HepG2 (cell line): Measurements from ENCODE around the gene NTN5. TPM values are rescaled to one million over a fixed set of nuclear protein-coding genes. Genes with fewer than 3 reads are reported as not detected.

Experiments used
- GLI4 ChIP-seq: sonication (generic); formaldehyde crosslinking; IDR thresholded peaks from 2 replicates; pipeline ENCODE4 v1.5.1; 2020; ENCODE audit warnings: missing genetic modification reagents, mild to moderate bottlenecking, moderate library complexity, borderline replicate concordance
- HDAC2 ChIP-seq: sonication (generic); formaldehyde crosslinking; IDR thresholded peaks from 2 replicates; pipeline ENCODE4 v1.4.0; 2020; ENCODE audit warnings: missing genetic modification reagents
- HNRNPLL ChIP-seq: fragments of 200-400 bp; formaldehyde crosslinking; IDR thresholded peaks from 2 replicates; pipeline ENCODE4 v1.6.1; 2017; ENCODE audit warnings: mild to moderate bottlenecking, low read depth, low read length; ENCODE audit not compliant: poor library complexity, severe bottlenecking
- IRF2 ChIP-seq: IDR thresholded peaks from 2 replicates; pipeline ENCODE4 v1.6.1; 2018; ENCODE audit warnings: missing genetic modification reagents, missing compliant biosample characterization
- MNT ChIP-seq: fragments of 450-650 bp; IDR thresholded peaks from 2 replicates; pipeline ENCODE4 v1.6.1; 2016
- NFRKB ChIP-seq: fragments of 450-650 bp; IDR thresholded peaks from 2 replicates; pipeline ENCODE4 v1.6.1; 2017
- RXRB ChIP-seq: IDR thresholded peaks from 2 replicates; pipeline ENCODE4 v1.6.1; 2016; ENCODE audit warnings: borderline replicate concordance, missing genetic modification reagents, missing compliant biosample characterization
- TARDBP ChIP-seq: sonication (generic); formaldehyde crosslinking; IDR thresholded peaks from 2 replicates; pipeline ENCODE4 v1.8.0; 2022; ENCODE audit warnings: mild to moderate bottlenecking, missing genetic modification reagents
- TRIM24 ChIP-seq: sonication (generic); formaldehyde crosslinking; IDR thresholded peaks from 2 replicates; pipeline ENCODE4 v1.8.0; 2022; ENCODE audit warnings: mild to moderate bottlenecking, missing genetic modification reagents
- YY1 ChIP-seq: IDR thresholded peaks from 2 replicates; pipeline ENCODE4 v1.6.1; 2011; ENCODE audit warnings: low read length, low read depth, moderate library complexity, mild to moderate bottlenecking; ENCODE audit not compliant: insufficient read depth, insufficient replicate concordance
- ZNF234 ChIP-seq: sonication (generic); formaldehyde crosslinking; conservative IDR thresholded peaks from 2 replicates; pipeline ENCODE4 v1.5.1; 2020; ENCODE audit warnings: mild to moderate bottlenecking, missing genetic modification reagents
- ZNF343 ChIP-seq: sonication (generic); formaldehyde crosslinking; IDR thresholded peaks from 2 replicates; pipeline ENCODE4 v1.4.0; 2020; ENCODE audit warnings: mild to moderate bottlenecking, missing genetic modification reagents
- ZNF577 ChIP-seq: sonication (generic); formaldehyde crosslinking; IDR thresholded peaks from 2 replicates; pipeline ENCODE4 v1.4.0; 2020; ENCODE audit warnings: mild to moderate bottlenecking, low read depth, missing genetic modification reagents, borderline replicate concordance
- ZNF775 ChIP-seq: sonication (generic); formaldehyde crosslinking; IDR thresholded peaks from 2 replicates; pipeline ENCODE4 v1.4.0; 2020; ENCODE audit warnings: missing genetic modification reagents, mild to moderate bottlenecking, moderate library complexity, borderline replicate concordance
- ZNF850 ChIP-seq: sonication (generic); formaldehyde crosslinking; conservative IDR thresholded peaks from 2 replicates; pipeline ENCODE4 v1.9.0; 2021; ENCODE audit warnings: mild to moderate bottlenecking, missing genetic modification reagents
- ZSCAN22 ChIP-seq: sonication (generic); formaldehyde crosslinking; IDR thresholded peaks from 2 replicates; pipeline ENCODE4 v1.4.0; 2020; ENCODE audit warnings: mild to moderate bottlenecking, missing genetic modification reagents
- polyA plus RNA-seq, 8 experiments: library from polyadenylated mRNA; depleted of rRNA in 3 of 8; stranded (reverse) in 7 of 8; unstranded in 1 of 8; fragments of >200 nt; fragmentation: Illumina TruSeq in 4 of 8; extraction: Trizol in 4 of 8; gene quantifications; 2 replicates each; pipeline versions ENCODE4 v1.2.1 to v1.2.3, GENCODE V29; 2011 to 2016; ENCODE audit warnings: low read depth in 4 of 8, missing spikeins in 1 of 8, mixed read lengths in 1 of 8; ENCODE audit not compliant: insufficient read depth in 1 of 8
- total RNA-seq, 5 experiments: library from RNA; depleted of rRNA; stranded (reverse); fragments of >200 nt; fragmentation: Illumina TruSeq; extraction: Trizol; gene quantifications; 2 replicates each; pipeline ENCODE4 v1.2.3, GENCODE V29; 2016; ENCODE audit warnings: low read depth in 1 of 5
- TF ChIP-seq, protein P1 (sequence below): sonication (generic); formaldehyde crosslinking; IDR thresholded peaks from 2 replicates; pipeline ENCODE4 v1.4.0; 2020; ENCODE audit warnings: mild to moderate bottlenecking, low read depth, missing genetic modification reagents
- TF ChIP-seq, protein P2 (sequence below): IDR thresholded peaks from 2 replicates; pipeline ENCODE4 v1.6.1; 2016; ENCODE audit warnings: low read depth
- TF ChIP-seq, protein P3 (sequence below): sonication (generic); formaldehyde crosslinking; IDR thresholded peaks from 2 replicates; pipeline ENCODE4 v1.4.0; 2020; ENCODE audit warnings: mild to moderate bottlenecking, missing genetic modification reagents
- TF ChIP-seq, protein P4 (sequence below): sonication (generic); formaldehyde crosslinking; conservative IDR thresholded peaks from 2 replicates; pipeline ENCODE4 v1.4.0; 2020; ENCODE audit warnings: missing genetic modification reagents
- TF ChIP-seq, protein P5 (sequence below): sonication (generic); formaldehyde crosslinking; IDR thresholded peaks from 2 replicates; pipeline ENCODE4 v1.8.0; 2022; ENCODE audit warnings: missing genetic modification reagents, low read depth, mild to moderate bottlenecking, borderline replicate concordance

The NTN5 gene
- total and polyA plus RNA-seq, 2 of the 13 experiments (the other 11 are each of a cell fraction or from before 2014, with no cell fraction given): 0.05 TPM; not detected in 1

- TF ChIP-seq ZNF577: 0 out of 2 replicates have a peak, but pooled peaks have one; percentile 85
- TF ChIP-seq, protein P1, sequence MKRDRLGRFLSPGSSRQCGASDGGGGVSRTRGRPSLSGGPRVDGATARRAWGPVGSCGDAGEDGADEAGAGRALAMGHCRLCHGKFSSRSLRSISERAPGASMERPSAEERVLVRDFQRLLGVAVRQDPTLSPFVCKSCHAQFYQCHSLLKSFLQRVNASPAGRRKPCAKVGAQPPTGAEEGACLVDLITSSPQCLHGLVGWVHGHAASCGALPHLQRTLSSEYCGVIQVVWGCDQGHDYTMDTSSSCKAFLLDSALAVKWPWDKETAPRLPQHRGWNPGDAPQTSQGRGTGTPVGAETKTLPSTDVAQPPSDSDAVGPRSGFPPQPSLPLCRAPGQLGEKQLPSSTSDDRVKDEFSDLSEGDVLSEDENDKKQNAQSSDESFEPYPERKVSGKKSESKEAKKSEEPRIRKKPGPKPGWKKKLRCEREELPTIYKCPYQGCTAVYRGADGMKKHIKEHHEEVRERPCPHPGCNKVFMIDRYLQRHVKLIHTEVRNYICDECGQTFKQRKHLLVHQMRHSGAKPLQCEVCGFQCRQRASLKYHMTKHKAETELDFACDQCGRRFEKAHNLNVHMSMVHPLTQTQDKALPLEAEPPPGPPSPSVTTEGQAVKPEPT (CRISPR knock-in tag): peak; percentile 92
- TF ChIP-seq, protein P2, sequence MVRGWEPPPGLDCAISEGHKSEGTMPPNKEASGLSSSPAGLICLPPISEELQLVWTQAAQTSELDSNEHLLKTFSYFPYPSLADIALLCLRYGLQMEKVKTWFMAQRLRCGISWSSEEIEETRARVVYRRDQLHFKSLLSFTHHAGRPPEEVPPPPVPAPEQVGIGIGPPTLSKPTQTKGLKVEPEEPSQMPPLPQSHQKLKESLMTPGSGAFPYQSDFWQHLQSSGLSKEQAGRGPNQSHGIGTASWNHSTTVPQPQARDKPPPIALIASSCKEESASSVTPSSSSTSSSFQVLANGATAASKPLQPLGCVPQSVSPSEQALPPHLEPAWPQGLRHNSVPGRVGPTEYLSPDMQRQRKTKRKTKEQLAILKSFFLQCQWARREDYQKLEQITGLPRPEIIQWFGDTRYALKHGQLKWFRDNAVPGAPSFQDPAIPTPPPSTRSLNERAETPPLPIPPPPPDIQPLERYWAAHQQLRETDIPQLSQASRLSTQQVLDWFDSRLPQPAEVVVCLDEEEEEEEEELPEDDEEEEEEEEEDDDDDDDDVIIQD: no peak
- peak; percentile 48 for TF ChIP-seq YY1
- TF ChIP-seq GLI4 (CRISPR knock-in tag): peak; percentile 54; the same call in 1 of the 2 replicates
- peak; percentile 76; the same call in 1 of the 2 replicates for TF ChIP-seq TARDBP (CRISPR knock-in tag)
- TF ChIP-seq ZSCAN22 (CRISPR knock-in tag): peak; percentile 71; the same call in 1 of the 2 replicates
- 0 out of 2 replicates have a peak, but pooled peaks have one; percentile 51 for TF ChIP-seq ZNF850 (CRISPR knock-in tag)
- TF ChIP-seq HDAC2 (CRISPR knock-in tag): peak; percentile 58; the same call in 1 of the 2 replicates
- no peak; the same call in 1 of the 2 replicates for TF ChIP-seq ZNF234 (CRISPR knock-in tag)
- TF ChIP-seq, protein P3, sequence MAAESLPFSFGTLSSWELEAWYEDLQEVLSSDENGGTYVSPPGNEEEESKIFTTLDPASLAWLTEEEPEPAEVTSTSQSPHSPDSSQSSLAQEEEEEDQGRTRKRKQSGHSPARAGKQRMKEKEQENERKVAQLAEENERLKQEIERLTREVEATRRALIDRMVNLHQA (CRISPR knock-in tag): no peak
- TF ChIP-seq MNT: peak; percentile 84
- TF ChIP-seq TRIM24: no peak
- peak; percentile 29 for TF ChIP-seq HNRNPLL
- TF ChIP-seq NFRKB: no peak
- TF ChIP-seq ZNF775 (CRISPR knock-in tag): peak; percentile 55; the same call in 1 of the 2 replicates
- TF ChIP-seq IRF2: peak; percentile 38; the same call in 1 of the 2 replicates
- TF ChIP-seq RXRB (CRISPR knock-in tag): peak; percentile 53; the same call in 1 of the 2 replicates
- TF ChIP-seq, protein P4, sequence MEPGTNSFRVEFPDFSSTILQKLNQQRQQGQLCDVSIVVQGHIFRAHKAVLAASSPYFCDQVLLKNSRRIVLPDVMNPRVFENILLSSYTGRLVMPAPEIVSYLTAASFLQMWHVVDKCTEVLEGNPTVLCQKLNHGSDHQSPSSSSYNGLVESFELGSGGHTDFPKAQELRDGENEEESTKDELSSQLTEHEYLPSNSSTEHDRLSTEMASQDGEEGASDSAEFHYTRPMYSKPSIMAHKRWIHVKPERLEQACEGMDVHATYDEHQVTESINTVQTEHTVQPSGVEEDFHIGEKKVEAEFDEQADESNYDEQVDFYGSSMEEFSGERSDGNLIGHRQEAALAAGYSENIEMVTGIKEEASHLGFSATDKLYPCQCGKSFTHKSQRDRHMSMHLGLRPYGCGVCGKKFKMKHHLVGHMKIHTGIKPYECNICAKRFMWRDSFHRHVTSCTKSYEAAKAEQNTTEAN (CRISPR knock-in tag): peak; percentile 78; the same call in 1 of the 2 replicates
- peak; percentile 90; the same call in 1 of the 2 replicates for TF ChIP-seq ZNF343 (CRISPR knock-in tag)
- TF ChIP-seq, protein P5, sequence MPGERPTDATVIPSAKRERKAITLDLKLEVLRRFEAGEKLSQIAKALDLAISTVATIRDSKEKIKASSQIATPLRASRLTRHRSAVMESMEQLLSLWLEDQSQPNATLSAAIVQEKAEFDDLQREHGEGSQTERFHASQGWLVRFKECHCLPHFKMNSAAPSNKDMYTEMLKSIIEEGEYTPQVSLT (CRISPR knock-in tag): no peak
These were observed 35.3 kb downstream of the NTN5 start (continued) for GRCh38 chr19:48637449-48637947.
